GM06990 (cell line): ENCODE measurements around the gene CPPED1.

ENCODE experiments used
- DNase-seq: peaks from one replicate; pipeline ENCODE4 v3.0.0-alpha.2; 2011; ENCODE audit not compliant: insufficient read length; ENCODE audit errors: extremely low read depth
- H3K27me3 ChIP-seq: replicated peaks from 2 replicates; pipeline ENCODE4 v1.6.0; 2011; ENCODE audit warnings: low read length; ENCODE audit not compliant: control insufficient read depth, insufficient read depth
- H3K36me3 ChIP-seq: 2 replicates; pipeline ENCODE4 v1.5.1; 2011; ENCODE audit warnings: low read length; ENCODE audit not compliant: control insufficient read depth, insufficient read depth
- H3K4me3 ChIP-seq: replicated peaks from 2 replicates; pipeline ENCODE4 v1.5.1; 2011; ENCODE audit warnings: low read depth, mild to moderate bottlenecking, control low read depth, low read length
- TF ChIP-seq, protein P1 (sequence below): IDR thresholded peaks from 2 replicates; pipeline ENCODE4 v1.5.1; 2011; ENCODE audit warnings: low read length, control low read depth, mild to moderate bottlenecking, inconsistent platforms; ENCODE audit not compliant: insufficient read depth, poor library complexity, severe bottlenecking

Gene CPPED1

DNA sequence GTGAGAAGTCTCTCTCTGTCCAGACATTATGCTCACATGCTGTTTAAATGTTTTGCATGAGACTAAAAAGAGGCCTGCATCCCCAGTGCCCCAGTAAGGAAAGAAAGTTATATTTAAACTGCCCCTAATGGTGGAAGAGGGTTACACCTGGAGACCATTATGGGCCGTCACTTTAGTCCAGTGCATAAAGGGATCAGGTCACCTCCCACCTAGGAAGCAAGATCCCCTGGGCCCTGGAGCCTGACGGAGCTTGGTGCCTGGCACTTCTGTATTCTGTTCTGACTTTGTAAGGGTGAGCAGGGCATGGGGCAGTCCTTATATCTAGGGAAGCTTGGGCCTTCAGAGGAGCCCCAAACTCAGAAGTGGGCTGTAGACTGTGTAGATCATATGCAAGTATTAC, 67.9 kb downstream of the CPPED1 start:
- Histone ChIP-seq H3K36me3 (no peaks in the 10 kb centered on the region), H3K4me3 (no peak overlapping the region), H3K27me3 (no peaks in the 10 kb centered on the region)
- TF ChIP-seq, protein P1, sequence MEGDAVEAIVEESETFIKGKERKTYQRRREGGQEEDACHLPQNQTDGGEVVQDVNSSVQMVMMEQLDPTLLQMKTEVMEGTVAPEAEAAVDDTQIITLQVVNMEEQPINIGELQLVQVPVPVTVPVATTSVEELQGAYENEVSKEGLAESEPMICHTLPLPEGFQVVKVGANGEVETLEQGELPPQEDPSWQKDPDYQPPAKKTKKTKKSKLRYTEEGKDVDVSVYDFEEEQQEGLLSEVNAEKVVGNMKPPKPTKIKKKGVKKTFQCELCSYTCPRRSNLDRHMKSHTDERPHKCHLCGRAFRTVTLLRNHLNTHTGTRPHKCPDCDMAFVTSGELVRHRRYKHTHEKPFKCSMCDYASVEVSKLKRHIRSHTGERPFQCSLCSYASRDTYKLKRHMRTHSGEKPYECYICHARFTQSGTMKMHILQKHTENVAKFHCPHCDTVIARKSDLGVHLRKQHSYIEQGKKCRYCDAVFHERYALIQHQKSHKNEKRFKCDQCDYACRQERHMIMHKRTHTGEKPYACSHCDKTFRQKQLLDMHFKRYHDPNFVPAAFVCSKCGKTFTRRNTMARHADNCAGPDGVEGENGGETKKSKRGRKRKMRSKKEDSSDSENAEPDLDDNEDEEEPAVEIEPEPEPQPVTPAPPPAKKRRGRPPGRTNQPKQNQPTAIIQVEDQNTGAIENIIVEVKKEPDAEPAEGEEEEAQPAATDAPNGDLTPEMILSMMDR: no peak
- no peak for DNase-seq

DNA sequence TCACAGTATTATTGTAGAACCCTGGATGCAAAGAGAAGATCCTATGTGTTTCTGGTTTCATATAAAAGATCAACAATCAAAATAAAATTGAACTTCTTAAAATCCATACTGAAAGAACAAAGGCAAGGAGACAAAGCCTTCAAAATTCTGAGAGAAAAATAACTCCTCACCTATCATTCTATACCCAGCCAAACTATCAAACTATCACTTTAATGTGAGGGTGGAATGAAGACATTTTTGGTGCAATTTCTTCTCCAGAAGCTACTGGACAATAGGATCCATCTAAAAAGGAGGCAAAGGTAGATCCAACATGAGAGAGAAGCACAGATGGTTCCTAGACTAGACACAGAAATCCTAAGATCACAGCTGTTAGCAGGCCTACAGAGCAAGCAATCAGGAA, 71.1 kb downstream of the CPPED1 start:
- TF ChIP-seq, protein P1: no peak
- no peaks in the 10 kb centered on the region for H3K36me3 ChIP-seq
- H3K4me3 ChIP-seq: no peak overlapping the region
- DNase-seq: no peak
- no peaks in the 10 kb centered on the region for H3K27me3 ChIP-seq

DNA sequence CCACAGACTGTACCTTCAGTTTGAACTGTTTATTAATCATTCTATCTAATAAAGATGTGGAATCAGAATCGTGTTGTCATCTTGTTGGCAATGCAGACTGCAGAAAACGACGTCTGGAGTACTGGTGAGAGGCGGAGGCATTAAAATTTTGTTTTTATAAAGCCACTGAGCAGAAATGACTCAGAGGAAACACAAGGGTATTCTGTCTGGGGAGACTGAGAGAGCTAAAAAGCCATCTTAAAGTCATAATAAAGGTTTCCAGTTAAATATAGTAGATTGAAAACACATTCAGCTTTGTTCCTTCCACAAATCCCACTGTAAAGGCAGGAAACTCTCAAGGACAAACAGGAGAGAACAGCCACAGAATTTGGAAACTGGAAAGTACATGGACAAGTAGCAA, 74.2 kb downstream of the CPPED1 start:
- H3K4me3 ChIP-seq: no peak overlapping the region
- no peaks in the 10 kb centered on the region for H3K27me3 ChIP-seq
- TF ChIP-seq, protein P1: no peak
- H3K36me3 ChIP-seq: no peaks in the 10 kb centered on the region
- no peak for DNase-seq

DNA sequence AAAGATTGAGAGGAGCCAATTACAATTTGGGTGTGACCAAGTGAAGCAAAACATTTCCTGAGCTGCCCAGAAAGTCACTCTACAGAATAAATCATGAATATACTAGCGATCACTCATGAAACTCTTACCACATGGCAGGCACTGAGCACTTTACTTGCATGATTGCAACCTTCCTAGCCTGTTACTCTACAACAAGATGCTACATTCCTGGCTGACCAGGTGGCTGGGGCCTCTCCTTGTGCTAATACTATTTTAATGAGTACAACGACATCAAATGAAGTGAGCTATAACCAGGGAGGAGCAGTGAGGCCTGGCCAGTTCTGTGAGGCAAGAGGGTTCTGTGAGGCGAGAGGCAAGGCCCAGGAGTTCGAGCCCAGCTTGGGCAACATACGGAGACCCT, 75.2 kb downstream of the CPPED1 start:
- TF ChIP-seq, protein P1: no peak
- Histone ChIP-seq H3K4me3 (no peak overlapping the region), H3K27me3 (no peaks in the 10 kb centered on the region), H3K36me3 (no peaks in the 10 kb centered on the region)
- no peak for DNase-seq

DNA sequence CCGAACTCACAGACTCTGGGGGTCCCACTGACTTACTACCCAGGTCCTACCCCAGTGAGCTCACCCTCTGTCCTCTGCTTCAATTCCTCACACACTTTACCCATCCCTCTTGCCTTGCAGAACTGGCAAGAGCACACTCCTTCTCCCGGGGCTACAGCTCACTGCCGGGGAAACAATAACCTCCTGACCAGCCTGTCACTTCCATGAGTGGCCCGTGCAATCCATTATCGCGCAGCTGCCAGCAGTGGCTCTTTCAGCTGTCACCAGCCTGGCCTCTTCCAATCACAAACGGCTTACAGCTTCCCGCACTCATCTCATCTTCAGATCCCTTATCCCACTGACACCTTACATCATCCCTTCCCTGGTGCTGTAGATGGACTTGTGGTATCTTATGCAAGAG, 79.5 kb downstream of the CPPED1 start:
- no peak overlapping the region for H3K4me3 ChIP-seq
- TF ChIP-seq, protein P1: no peak
- DNase-seq: no peak
- no peaks in the 10 kb centered on the region for H3K36me3 ChIP-seq
- no peaks in the 10 kb centered on the region for H3K27me3 ChIP-seq

DNA sequence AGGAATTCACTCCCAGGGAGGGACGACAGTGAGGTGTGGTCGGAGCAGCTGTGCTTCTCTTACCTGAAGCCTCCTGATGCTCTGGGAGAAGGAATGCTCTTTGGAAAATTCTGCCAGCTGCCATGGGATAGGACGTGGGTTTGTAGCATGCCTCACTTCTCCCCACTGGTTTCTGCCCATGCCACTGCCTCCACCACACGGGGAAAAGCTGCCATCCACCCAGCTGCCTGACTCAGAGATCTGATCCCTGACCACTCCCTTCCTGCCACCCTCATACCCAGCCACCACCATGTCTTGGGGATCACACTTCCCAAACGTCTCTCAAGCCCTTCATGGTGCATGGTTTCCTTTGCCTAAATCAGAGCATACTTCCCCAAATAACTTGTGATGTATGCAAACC, 80.0 kb downstream of the CPPED1 start:
- no peaks in the 10 kb centered on the region for H3K36me3 ChIP-seq
- no peak overlapping the region for H3K4me3 ChIP-seq
- TF ChIP-seq, protein P1: no peak
- no peaks in the 10 kb centered on the region for H3K27me3 ChIP-seq
- DNase-seq: no peak
